IMR-90 (cell line): ENCODE measurements around the gene CD81. TPM values are rescaled to one million over a fixed set of nuclear protein-coding genes. Genes with fewer than 3 reads are reported as not detected.

Experiments
- ATAC-seq: fragments of 200-7000 bp; cut with Tn5 transposase; 2 replicates; pipeline ENCODE4 v1.9.1; 2020; ENCODE audit warnings: low read depth, mild to moderate bottlenecking, moderate library complexity
- BruUV-seq: library from RNA; stranded (reverse); fragments of 400-500 nt; replicated peaks from 2 replicates; lab custom pipeline; 2021; lab: Mats Ljungman, UMichigan
- CTCF ChIA-PET: fragments of 300-600 bp; formaldehyde crosslinking; extraction: SDS; loops from one replicate; lab custom pipeline; 2021; ENCODE audit warnings: antibody characterized with exemption; lab: Yijun Ruan, JAX
- POLR2A ChIA-PET: fragments of 300-600 bp; sonication (Branson Sonifier 250); formaldehyde crosslinking; loops from one replicate; lab custom pipeline; 2022; ENCODE audit warnings: antibody characterized with exemption; ENCODE audit not compliant: unreplicated experiment; lab: Charles Lee
- DNase-seq: peaks from one replicate; pipeline ENCODE4 v3.0.0; 2013
- H2AFZ ChIP-seq: replicated peaks from 2 replicates; pipeline ENCODE3; 2013; ENCODE audit warnings: low read length, mild to moderate bottlenecking; ENCODE audit not compliant: poor library complexity
- H2AK5ac ChIP-seq: 2 replicates; pipeline ENCODE4 v1.6.1; 2013; ENCODE audit warnings: low read depth, low read length, inconsistent platforms
- H2AK9ac ChIP-seq: replicated peaks from 2 replicates; pipeline ENCODE3; 2013; ENCODE audit warnings: mild to moderate bottlenecking, low read depth, low read length, moderate library complexity; ENCODE audit not compliant: poor library complexity
- H2BK120ac ChIP-seq: 2 replicates; pipeline ENCODE4 v1.6.1; 2013; ENCODE audit warnings: low read depth, low read length, inconsistent platforms
- H2BK15ac ChIP-seq: 3 replicates; pipeline ENCODE4 v1.6.1; 2013; ENCODE audit warnings: low read depth, low read length, inconsistent platforms
- H2BK20ac ChIP-seq: 2 replicates; pipeline ENCODE4 v1.6.1; 2013; ENCODE audit warnings: low read depth, mild to moderate bottlenecking, inconsistent platforms, low read length, moderate library complexity
- H2BK5ac ChIP-seq: 2 replicates; pipeline ENCODE4 v1.6.1; 2013; ENCODE audit warnings: mild to moderate bottlenecking, low read depth, low read length, inconsistent platforms; ENCODE audit not compliant: poor library complexity, severe bottlenecking
- H3K14ac ChIP-seq: replicated peaks from 2 replicates; pipeline ENCODE4 v1.6.1; 2013; ENCODE audit warnings: low read depth, low read length, inconsistent platforms
- H3K18ac ChIP-seq: 2 replicates; pipeline ENCODE4 v1.6.1; 2013; ENCODE audit warnings: low read depth, low read length, control low read depth
- H3K23ac ChIP-seq: 2 replicates; pipeline ENCODE4 v1.6.1; 2013; ENCODE audit warnings: low read depth, low read length, inconsistent platforms
- H3K27ac ChIP-seq: 2 replicates; pipeline ENCODE4 v1.5.1; 2013; ENCODE audit warnings: mild to moderate bottlenecking, control low read depth, low read length; ENCODE audit not compliant: insufficient read depth
- H3K27me3 ChIP-seq: 2 replicates; pipeline ENCODE4 v1.6.1; 2013; ENCODE audit warnings: low read length; ENCODE audit not compliant: control insufficient read depth, insufficient read depth
- H3K36me3 ChIP-seq: 2 replicates; pipeline ENCODE4 v1.6.1; 2013; ENCODE audit warnings: low read length, mixed read lengths; ENCODE audit not compliant: control insufficient read depth, insufficient read depth
- H3K4ac ChIP-seq: 2 replicates; pipeline ENCODE4 v1.6.1; 2013; ENCODE audit warnings: low read depth, low read length, inconsistent platforms
- H3K4me1 ChIP-seq: 2 replicates; pipeline ENCODE4 v1.6.1; 2013; ENCODE audit warnings: low read length, mixed read lengths; ENCODE audit not compliant: control insufficient read depth, insufficient read depth
- H3K4me2 ChIP-seq: 2 replicates; pipeline ENCODE4 v1.6.1; 2013; ENCODE audit warnings: low read depth, mild to moderate bottlenecking, control low read depth, low read length, moderate library complexity
- H3K4me3 ChIP-seq: 2 replicates; pipeline ENCODE4 v1.5.1; 2013; ENCODE audit warnings: low read depth, mild to moderate bottlenecking, control low read depth, low read length, moderate library complexity; ENCODE audit not compliant: insufficient read depth
- H3K56ac ChIP-seq: 2 replicates; pipeline ENCODE4 v1.6.1; 2013; ENCODE audit warnings: low read length, inconsistent platforms; ENCODE audit not compliant: insufficient read depth; ENCODE audit errors: extremely low read depth
- H3K79me1 ChIP-seq, 2 experiments: 2 replicates each; pipeline ENCODE4 v1.6.1; 2013; ENCODE audit warnings: low read length in 2 of 2, inconsistent platforms in 1 of 2, low read depth in 1 of 2
- H3K9ac ChIP-seq: 2 replicates; pipeline ENCODE4 v1.6.1; 2013; ENCODE audit warnings: low read depth, low read length, control low read depth
- H3K9me1 ChIP-seq: 2 replicates; pipeline ENCODE4 v1.6.1; 2013; ENCODE audit warnings: low read length, inconsistent platforms; ENCODE audit not compliant: insufficient read depth
- H3K9me3 ChIP-seq: 2 replicates; pipeline ENCODE4 v1.6.1; 2013; ENCODE audit warnings: low read length; ENCODE audit not compliant: control insufficient read depth, insufficient read depth
- H4K20me1 ChIP-seq: 2 replicates; pipeline ENCODE4 v1.6.1; 2013; ENCODE audit warnings: low read length, inconsistent platforms; ENCODE audit not compliant: insufficient read depth
- H4K5ac ChIP-seq: 2 replicates; pipeline ENCODE4 v1.6.1; 2013; ENCODE audit warnings: mild to moderate bottlenecking, low read depth, low read length, control low read depth
- H4K8ac ChIP-seq, 2 experiments: 2 replicates each; pipeline ENCODE4 v1.6.1; 2013; ENCODE audit warnings: low read depth in 2 of 2, low read length in 2 of 2, control low read depth in 1 of 2, inconsistent platforms in 1 of 2
- H4K91ac ChIP-seq: 2 replicates; pipeline ENCODE4 v1.6.1; 2013; ENCODE audit warnings: low read depth, low read length, inconsistent platforms; ENCODE audit not compliant: insufficient read depth
- FOS ChIP-seq: fragments of 150-350 bp; IDR thresholded peaks from 2 replicates; pipeline ENCODE4 v1.6.1; 2016; ENCODE audit warnings: low read depth, low read length
- RCOR1 ChIP-seq: IDR thresholded peaks from 2 replicates; pipeline ENCODE4 v1.6.1; 2012; ENCODE audit warnings: mild to moderate bottlenecking, low read length, improper control_type of control experiment; ENCODE audit not compliant: insufficient replicate concordance
- whole genome bisulfite sequencing, 2 experiments: methylation state at CpG; one replicate each; pipeline versions ENCODE4 v1.1.5 to v1.1.7; 2013; ENCODE audit warnings: missing lambda C conversion rate in 2 of 2; ENCODE audit not compliant: insufficient read length in 1 of 2; ENCODE audit errors: extremely low coverage in 2 of 2; 5-methylcytosine and 5-hydroxymethylcytosine counted together
- dilution Hi-C: fragments of 300-500 bp; cut with HindIII; formaldehyde crosslinking; loops from one replicate; pipeline ENCODE4 v1.14.3; 2018; ENCODE audit warnings: low sequenced_read_pairs; ENCODE audit not compliant: unreplicated experiment
- in situ Hi-C: fragments of 300-500 bp; cut with MboI; formaldehyde crosslinking; loops from 3 replicates; pipeline ENCODE4 v1.14.3; 2019; ENCODE audit warnings: low sequenced_read_pairs, inconsistent platforms, mixed read lengths
- intact Hi-C: fragments of 100-400 bp; cut with micrococcal nuclease; formaldehyde crosslinking; loops from 2 replicates; pipeline ENCODE4 v1.10.0; 2022
- polyA plus RNA-seq, 3 experiments: library from polyadenylated mRNA; depleted of rRNA; stranded (reverse); fragments of >200 nt; gene quantifications; 2 replicates each; pipeline ENCODE4 v1.2.3, GENCODE V29; 2012; ENCODE audit warnings: low replicate concordance in 1 of 3
- total RNA-seq: library from RNA; depleted of rRNA; stranded (reverse); fragments of >200 nt; gene quantifications from 2 replicates; pipeline ENCODE4 v1.2.3, GENCODE V29; 2012
- TF ChIP-seq, protein P1 (sequence below): conservative IDR thresholded peaks from 2 replicates; pipeline ENCODE4 v1.5.1; 2012; ENCODE audit warnings: mild to moderate bottlenecking, low read depth, low read length, improper control_type of control experiment

CD81 gene
- total and polyA plus RNA-seq, 2 of the 4 experiments (the other 2 are of a cell fraction), result 159 to 689 TPM

DNA sequence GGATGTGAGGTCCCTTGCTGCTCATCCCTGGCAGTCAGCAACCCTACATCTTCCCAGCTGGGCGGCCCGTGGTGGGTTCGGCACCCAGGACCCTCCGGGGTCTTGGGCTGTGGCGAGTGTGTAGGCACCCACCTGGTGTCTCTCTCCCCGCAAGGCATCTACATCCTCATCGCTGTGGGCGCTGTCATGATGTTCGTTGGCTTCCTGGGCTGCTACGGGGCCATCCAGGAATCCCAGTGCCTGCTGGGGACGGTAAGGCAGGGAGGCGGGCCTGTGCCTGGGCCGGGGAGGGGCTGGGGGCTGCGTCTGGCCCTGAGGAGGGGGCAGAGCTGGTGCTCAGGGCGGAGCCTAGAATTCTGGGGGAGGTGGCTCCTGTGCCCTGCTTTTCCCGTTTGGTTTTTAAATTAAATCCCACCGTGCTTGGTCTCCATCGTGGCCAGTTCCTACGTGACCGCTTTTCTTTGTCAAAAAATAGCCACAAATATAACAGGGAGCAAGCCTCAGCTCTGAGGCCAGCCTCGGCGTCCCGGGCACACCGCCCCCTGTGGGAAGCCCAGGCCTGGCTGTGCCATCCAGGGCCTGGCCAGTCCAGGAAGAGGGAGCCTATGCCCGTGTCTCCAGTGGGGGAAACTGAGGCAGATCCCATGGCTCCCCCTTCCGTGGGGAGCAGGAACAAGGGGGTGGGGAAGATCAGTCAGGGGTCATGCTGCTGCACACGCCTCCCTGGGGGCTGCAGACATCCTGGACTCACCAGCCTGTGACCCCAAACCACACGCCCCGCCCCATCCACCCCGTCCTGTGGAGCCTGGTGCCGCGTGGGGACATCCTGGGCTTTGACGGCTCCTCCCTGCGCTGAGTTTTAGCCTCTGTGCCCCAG lies 17.1 kb downstream of the CD81 start:
- in situ Hi-C loops, result no loop called here
- no peak overlapping the region for H3K4me2 ChIP-seq
- H3K4me3 ChIP-seq, result no peak overlapping the region
- H3K9ac ChIP-seq, result no peak overlapping the region
- H3K79me1 ChIP-seq, result peaks cover 19 to 36% of the 10 kb centered on the region in 2 experiments
- H3K14ac ChIP-seq, result no peak overlapping the region
- H4K20me1 ChIP-seq, result peaks cover 30% of the 10 kb centered on the region
- no peak overlapping the region for H2BK20ac ChIP-seq
- H3K4me1 ChIP-seq, result peaks cover 20% of the 10 kb centered on the region
- H4K8ac ChIP-seq, result no peak overlapping the region
- DNase-seq, result no peak
- 83% methylated on average over 17 of the region's 34 CpGs; no CpG with 5 or more reads in 1 of the 2 experiments for WGBS, 2 experiments
- H2BK5ac ChIP-seq, result no peak overlapping the region
- H3K9me1 ChIP-seq, result peaks cover 4% of the 10 kb centered on the region; the same call in 1 of the 2 replicates
- H3K4ac ChIP-seq, result no peak overlapping the region
- no peak overlapping the region for H2AFZ ChIP-seq
- H3K27ac ChIP-seq, result no peak overlapping the region
- no peak overlapping the region for H2BK15ac ChIP-seq
- H3K56ac ChIP-seq, result no peak overlapping the region
- H2AK9ac ChIP-seq, result peak overlapping the region; percentile 52
- H4K91ac ChIP-seq, result no peak overlapping the region
- H2AK5ac ChIP-seq, result no peak overlapping the region
- intact Hi-C loops, result no loop called here
- H3K23ac ChIP-seq, result no peak overlapping the region
- no peaks in the 10 kb centered on the region for H3K9me3 ChIP-seq
- no peaks in the 10 kb centered on the region for H3K27me3 ChIP-seq
- no peak for ATAC-seq
- dilution Hi-C loops, result no loop called here
- peaks cover 56% of the 10 kb centered on the region for H3K36me3 ChIP-seq
- H2BK120ac ChIP-seq, result no peak overlapping the region
- TF ChIP-seq FOS, result no peak
- TF ChIP-seq, protein P1, sequence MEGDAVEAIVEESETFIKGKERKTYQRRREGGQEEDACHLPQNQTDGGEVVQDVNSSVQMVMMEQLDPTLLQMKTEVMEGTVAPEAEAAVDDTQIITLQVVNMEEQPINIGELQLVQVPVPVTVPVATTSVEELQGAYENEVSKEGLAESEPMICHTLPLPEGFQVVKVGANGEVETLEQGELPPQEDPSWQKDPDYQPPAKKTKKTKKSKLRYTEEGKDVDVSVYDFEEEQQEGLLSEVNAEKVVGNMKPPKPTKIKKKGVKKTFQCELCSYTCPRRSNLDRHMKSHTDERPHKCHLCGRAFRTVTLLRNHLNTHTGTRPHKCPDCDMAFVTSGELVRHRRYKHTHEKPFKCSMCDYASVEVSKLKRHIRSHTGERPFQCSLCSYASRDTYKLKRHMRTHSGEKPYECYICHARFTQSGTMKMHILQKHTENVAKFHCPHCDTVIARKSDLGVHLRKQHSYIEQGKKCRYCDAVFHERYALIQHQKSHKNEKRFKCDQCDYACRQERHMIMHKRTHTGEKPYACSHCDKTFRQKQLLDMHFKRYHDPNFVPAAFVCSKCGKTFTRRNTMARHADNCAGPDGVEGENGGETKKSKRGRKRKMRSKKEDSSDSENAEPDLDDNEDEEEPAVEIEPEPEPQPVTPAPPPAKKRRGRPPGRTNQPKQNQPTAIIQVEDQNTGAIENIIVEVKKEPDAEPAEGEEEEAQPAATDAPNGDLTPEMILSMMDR, result no peak
- TF ChIP-seq RCOR1, result no peak
- CTCF ChIA-PET, result no interaction called here
- POLR2A ChIA-PET, result no interaction called here
- no peak overlapping the region for H4K5ac ChIP-seq
- no TSS peak for BruUV-seq
- no peak overlapping the region for H3K18ac ChIP-seq
